HepG2 (cell line): ENCODE data around the gene PSMD4. TPM values are rescaled to one million over a fixed set of nuclear protein-coding genes. Genes with fewer than 3 reads are reported as not detected.

ENCODE experiments used
- AGO1 ChIP-seq: fragments of 200-400 bp; formaldehyde crosslinking; IDR thresholded peaks from 2 replicates; pipeline ENCODE4 v1.6.1; 2017; ENCODE audit warnings: mild to moderate bottlenecking, low read depth, low read length, moderate library complexity; ENCODE audit not compliant: poor library complexity, severe bottlenecking
- ARHGAP35 ChIP-seq: sonication (generic); formaldehyde crosslinking; IDR thresholded peaks from 2 replicates; pipeline ENCODE4 v1.9.0; 2022; ENCODE audit warnings: mild to moderate bottlenecking, inconsistent platforms, moderate library complexity, missing genetic modification reagents, borderline replicate concordance
- FLYWCH1 ChIP-seq: sonication (generic); formaldehyde crosslinking; IDR thresholded peaks from 2 replicates; pipeline ENCODE4 v1.8.1; 2023; ENCODE audit warnings: mild to moderate bottlenecking, missing genetic modification reagents
- HNRNPK ChIP-seq: fragments of 200-400 bp; formaldehyde crosslinking; IDR thresholded peaks from 2 replicates; pipeline ENCODE4 v1.6.1; 2018; ENCODE audit warnings: low read length, low read depth, moderate library complexity, mild to moderate bottlenecking; ENCODE audit not compliant: poor library complexity, severe bottlenecking
- MEF2D ChIP-seq: sonication (generic); formaldehyde crosslinking; IDR thresholded peaks from 2 replicates; pipeline ENCODE4 v1.5.1; 2020; ENCODE audit warnings: mild to moderate bottlenecking, missing genetic modification reagents
- NONO ChIP-seq, 2 experiments: fragments of 450-650 bp in 1 of 2; sonication (generic) in 1 of 2; formaldehyde crosslinking in 1 of 2; IDR thresholded peaks in 1 of 2; conservative IDR thresholded peaks in 1 of 2; 2 replicates each; pipeline versions ENCODE4 v1.6.1 to v1.8.0; 2017 to 2022; ENCODE audit warnings: mild to moderate bottlenecking in 1 of 2, missing genetic modification reagents in 1 of 2, moderate library complexity in 1 of 2
- TCF12 ChIP-seq, 2 experiments: fragments of 450-650 bp in 1 of 2; sonication (generic) in 1 of 2; formaldehyde crosslinking in 1 of 2; IDR thresholded peaks; 2 replicates each; pipeline versions ENCODE4 v1.6.1 to v1.8.0; 2017 to 2022; ENCODE audit warnings: antibody characterized with exemption in 1 of 2, mild to moderate bottlenecking in 1 of 2, missing genetic modification reagents in 1 of 2, moderate library complexity in 1 of 2
- ZNF343 ChIP-seq: sonication (generic); formaldehyde crosslinking; IDR thresholded peaks from 2 replicates; pipeline ENCODE4 v1.4.0; 2020; ENCODE audit warnings: mild to moderate bottlenecking, missing genetic modification reagents
- ZNF468 ChIP-seq: sonication (generic); formaldehyde crosslinking; IDR thresholded peaks from 2 replicates; pipeline ENCODE4 v1.8.0; 2022; ENCODE audit warnings: mild to moderate bottlenecking, moderate library complexity, missing genetic modification reagents
- ZNF761 ChIP-seq: sonication (generic); formaldehyde crosslinking; conservative IDR thresholded peaks from 2 replicates; pipeline ENCODE4 v1.4.0; 2020; ENCODE audit warnings: mild to moderate bottlenecking, missing genetic modification reagents
- polyA plus RNA-seq, 8 experiments: library from polyadenylated mRNA; depleted of rRNA in 3 of 8; stranded (reverse) in 7 of 8; unstranded in 1 of 8; fragments of >200 nt; fragmentation: Illumina TruSeq in 4 of 8; extraction: Trizol in 4 of 8; gene quantifications; 2 replicates each; pipeline versions ENCODE4 v1.2.1 to v1.2.3, GENCODE V29; 2011 to 2016; ENCODE audit warnings: low read depth in 4 of 8, missing spikeins in 1 of 8, mixed read lengths in 1 of 8; ENCODE audit not compliant: insufficient read depth in 1 of 8
- total RNA-seq, 5 experiments: library from RNA; depleted of rRNA; stranded (reverse); fragments of >200 nt; fragmentation: Illumina TruSeq; extraction: Trizol; gene quantifications; 2 replicates each; pipeline ENCODE4 v1.2.3, GENCODE V29; 2016; ENCODE audit warnings: low read depth in 1 of 5
- TF ChIP-seq, protein P1 (sequence below): sonication (generic); formaldehyde crosslinking; IDR thresholded peaks from 2 replicates; pipeline ENCODE4 v1.8.1; 2022; ENCODE audit warnings: mild to moderate bottlenecking, missing genetic modification reagents
- TF ChIP-seq, protein P2 (sequence below): sonication (generic); formaldehyde crosslinking; IDR thresholded peaks from 2 replicates; pipeline ENCODE4 v1.5.1; 2020; ENCODE audit warnings: mild to moderate bottlenecking, missing genetic modification reagents, borderline replicate concordance
- TF ChIP-seq, protein P3 (sequence below): sonication (generic); formaldehyde crosslinking; IDR thresholded peaks from 2 replicates; pipeline ENCODE4 v1.5.1; 2020; ENCODE audit warnings: mild to moderate bottlenecking, missing genetic modification reagents, moderate library complexity
- TF ChIP-seq, protein P4 (sequence below): IDR thresholded peaks from 2 replicates; pipeline ENCODE4 v1.6.1; 2016; ENCODE audit warnings: low read depth, missing genetic modification reagents, missing compliant biosample characterization

PSMD4 gene
- total and polyA plus RNA-seq, 2 of the 13 experiments (the other 11 are each of a cell fraction or from before 2014, with no cell fraction given), result 194 to 243 TPM

DNA sequence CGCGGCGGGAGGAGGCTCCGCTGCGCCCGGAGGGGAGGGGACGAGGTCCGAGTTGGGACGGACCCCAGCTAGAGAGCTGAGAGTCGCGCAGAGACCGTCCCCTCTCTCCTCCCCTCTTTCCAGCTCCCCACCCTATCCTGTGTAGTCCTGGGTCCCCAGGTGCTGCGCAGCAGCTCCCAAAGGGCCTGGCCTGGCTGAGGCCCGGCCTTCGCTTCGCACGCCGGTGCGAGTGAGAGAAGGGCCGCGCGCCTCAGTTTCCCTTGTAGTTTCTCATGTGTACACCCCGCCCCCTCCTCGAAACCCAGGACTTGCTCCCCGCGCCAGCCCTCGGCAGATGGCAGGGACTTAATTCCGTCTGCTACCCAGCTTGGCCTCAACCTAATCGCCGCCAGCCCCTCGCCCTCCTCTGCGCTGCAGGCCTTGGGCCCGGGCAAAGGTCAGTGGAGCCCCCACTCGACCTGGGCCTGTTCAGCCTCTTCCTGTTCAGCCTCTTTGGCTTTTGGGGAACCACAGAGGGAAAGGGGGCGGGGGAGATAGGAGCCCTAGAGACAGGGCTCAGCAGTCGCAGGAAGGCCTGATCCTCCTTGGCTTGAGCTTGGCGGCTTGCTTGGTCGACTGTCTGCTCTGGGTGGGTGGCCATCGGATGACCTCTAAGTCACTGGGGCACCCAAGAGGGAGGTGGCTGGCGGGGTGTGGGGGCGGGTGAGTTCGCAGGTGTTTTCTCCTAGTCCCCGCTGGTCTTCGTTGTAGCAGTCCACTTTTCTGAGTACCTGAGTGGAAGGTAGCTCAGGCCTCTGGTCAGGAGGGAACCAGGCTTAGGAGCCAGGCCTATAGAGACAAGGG is 28.6 kb downstream of the PSMD4 start (continued):
- TF ChIP-seq ZNF343 (peak; percentile 75; the same call in 1 of the 2 replicates), ARHGAP35 (0 out of 2 replicates have a peak, but pooled peaks have one; percentile 51), TCF12 (IDR thresholded peaks at IDR 0.05) (no peak), TCF12 (CRISPR knock-in tag; IDR thresholded peaks at IDR 0.05) (no peak), ZNF468 (CRISPR knock-in tag) (no peak), ZNF761 (CRISPR knock-in tag) (peak; percentile 65; the same call in 1 of the 2 replicates), MEF2D (CRISPR knock-in tag) (peak; percentile 51; the same call in 1 of the 2 replicates), FLYWCH1 (CRISPR knock-in tag) (0 out of 2 replicates have a peak, but pooled peaks have one; percentile 46), AGO1 (peak; percentile 32), NONO (IDR thresholded peaks at IDR 0.05) (no peak), NONO (CRISPR knock-in tag; conservative IDR thresholded peaks at IDR 0.05) (peak; percentile 71), HNRNPK (peak; percentile 15)
- TF ChIP-seq, protein P1, sequence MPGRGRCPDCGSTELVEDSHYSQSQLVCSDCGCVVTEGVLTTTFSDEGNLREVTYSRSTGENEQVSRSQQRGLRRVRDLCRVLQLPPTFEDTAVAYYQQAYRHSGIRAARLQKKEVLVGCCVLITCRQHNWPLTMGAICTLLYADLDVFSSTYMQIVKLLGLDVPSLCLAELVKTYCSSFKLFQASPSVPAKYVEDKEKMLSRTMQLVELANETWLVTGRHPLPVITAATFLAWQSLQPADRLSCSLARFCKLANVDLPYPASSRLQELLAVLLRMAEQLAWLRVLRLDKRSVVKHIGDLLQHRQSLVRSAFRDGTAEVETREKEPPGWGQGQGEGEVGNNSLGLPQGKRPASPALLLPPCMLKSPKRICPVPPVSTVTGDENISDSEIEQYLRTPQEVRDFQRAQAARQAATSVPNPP, result peak; percentile 31; the same call in 1 of the 2 replicates
- TF ChIP-seq, protein P2, sequence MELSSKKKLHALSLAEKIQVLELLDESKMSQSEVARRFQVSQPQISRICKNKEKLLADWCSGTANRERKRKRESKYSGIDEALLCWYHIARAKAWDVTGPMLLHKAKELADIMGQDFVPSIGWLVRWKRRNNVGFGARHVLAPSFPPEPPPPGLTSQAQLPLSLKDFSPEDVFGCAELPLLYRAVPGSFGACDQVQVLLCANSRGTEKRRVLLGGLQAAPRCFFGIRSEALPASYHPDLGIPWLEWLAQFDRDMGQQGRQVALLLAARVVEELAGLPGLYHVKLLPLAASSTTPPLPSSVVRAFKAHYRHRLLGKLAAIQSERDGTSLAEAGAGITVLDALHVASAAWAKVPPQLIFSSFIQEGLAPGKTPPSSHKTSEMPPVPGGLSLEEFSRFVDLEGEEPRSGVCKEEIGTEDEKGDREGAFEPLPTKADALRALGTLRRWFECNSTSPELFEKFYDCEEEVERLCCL, result peak; percentile 63; the same call in 1 of the 2 replicates
- TF ChIP-seq, protein P3, sequence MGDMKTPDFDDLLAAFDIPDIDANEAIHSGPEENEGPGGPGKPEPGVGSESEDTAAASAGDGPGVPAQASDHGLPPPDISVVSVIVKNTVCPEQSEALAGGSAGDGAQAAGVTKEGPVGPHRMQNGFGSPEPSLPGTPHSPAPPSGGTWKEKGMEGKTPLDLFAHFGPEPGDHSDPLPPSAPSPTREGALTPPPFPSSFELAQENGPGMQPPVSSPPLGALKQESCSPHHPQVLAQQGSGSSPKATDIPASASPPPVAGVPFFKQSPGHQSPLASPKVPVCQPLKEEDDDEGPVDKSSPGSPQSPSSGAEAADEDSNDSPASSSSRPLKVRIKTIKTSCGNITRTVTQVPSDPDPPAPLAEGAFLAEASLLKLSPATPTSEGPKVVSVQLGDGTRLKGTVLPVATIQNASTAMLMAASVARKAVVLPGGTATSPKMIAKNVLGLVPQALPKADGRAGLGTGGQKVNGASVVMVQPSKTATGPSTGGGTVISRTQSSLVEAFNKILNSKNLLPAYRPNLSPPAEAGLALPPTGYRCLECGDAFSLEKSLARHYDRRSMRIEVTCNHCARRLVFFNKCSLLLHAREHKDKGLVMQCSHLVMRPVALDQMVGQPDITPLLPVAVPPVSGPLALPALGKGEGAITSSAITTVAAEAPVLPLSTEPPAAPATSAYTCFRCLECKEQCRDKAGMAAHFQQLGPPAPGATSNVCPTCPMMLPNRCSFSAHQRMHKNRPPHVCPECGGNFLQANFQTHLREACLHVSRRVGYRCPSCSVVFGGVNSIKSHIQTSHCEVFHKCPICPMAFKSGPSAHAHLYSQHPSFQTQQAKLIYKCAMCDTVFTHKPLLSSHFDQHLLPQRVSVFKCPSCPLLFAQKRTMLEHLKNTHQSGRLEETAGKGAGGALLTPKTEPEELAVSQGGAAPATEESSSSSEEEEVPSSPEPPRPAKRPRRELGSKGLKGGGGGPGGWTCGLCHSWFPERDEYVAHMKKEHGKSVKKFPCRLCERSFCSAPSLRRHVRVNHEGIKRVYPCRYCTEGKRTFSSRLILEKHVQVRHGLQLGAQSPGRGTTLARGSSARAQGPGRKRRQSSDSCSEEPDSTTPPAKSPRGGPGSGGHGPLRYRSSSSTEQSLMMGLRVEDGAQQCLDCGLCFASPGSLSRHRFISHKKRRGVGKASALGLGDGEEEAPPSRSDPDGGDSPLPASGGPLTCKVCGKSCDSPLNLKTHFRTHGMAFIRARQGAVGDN (CRISPR knock-in tag), result peak; percentile 80
- TF ChIP-seq, protein P4, sequence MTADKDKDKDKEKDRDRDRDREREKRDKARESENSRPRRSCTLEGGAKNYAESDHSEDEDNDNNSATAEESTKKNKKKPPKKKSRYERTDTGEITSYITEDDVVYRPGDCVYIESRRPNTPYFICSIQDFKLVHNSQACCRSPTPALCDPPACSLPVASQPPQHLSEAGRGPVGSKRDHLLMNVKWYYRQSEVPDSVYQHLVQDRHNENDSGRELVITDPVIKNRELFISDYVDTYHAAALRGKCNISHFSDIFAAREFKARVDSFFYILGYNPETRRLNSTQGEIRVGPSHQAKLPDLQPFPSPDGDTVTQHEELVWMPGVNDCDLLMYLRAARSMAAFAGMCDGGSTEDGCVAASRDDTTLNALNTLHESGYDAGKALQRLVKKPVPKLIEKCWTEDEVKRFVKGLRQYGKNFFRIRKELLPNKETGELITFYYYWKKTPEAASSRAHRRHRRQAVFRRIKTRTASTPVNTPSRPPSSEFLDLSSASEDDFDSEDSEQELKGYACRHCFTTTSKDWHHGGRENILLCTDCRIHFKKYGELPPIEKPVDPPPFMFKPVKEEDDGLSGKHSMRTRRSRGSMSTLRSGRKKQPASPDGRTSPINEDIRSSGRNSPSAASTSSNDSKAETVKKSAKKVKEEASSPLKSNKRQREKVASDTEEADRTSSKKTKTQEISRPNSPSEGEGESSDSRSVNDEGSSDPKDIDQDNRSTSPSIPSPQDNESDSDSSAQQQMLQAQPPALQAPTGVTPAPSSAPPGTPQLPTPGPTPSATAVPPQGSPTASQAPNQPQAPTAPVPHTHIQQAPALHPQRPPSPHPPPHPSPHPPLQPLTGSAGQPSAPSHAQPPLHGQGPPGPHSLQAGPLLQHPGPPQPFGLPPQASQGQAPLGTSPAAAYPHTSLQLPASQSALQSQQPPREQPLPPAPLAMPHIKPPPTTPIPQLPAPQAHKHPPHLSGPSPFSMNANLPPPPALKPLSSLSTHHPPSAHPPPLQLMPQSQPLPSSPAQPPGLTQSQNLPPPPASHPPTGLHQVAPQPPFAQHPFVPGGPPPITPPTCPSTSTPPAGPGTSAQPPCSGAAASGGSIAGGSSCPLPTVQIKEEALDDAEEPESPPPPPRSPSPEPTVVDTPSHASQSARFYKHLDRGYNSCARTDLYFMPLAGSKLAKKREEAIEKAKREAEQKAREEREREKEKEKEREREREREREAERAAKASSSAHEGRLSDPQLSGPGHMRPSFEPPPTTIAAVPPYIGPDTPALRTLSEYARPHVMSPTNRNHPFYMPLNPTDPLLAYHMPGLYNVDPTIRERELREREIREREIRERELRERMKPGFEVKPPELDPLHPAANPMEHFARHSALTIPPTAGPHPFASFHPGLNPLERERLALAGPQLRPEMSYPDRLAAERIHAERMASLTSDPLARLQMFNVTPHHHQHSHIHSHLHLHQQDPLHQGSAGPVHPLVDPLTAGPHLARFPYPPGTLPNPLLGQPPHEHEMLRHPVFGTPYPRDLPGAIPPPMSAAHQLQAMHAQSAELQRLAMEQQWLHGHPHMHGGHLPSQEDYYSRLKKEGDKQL (CRISPR knock-in tag), result no peak
